GM23248 (cell line): ENCODE results near the gene DAPK1. TPM values are rescaled to one million over a fixed set of nuclear protein-coding genes. Genes with fewer than 3 reads are reported as not detected.

ENCODE experiments used
- DNase-seq: peaks from one replicate; pipeline ENCODE4 v3.0.0-alpha.2; 2015
- H2AFZ ChIP-seq: fragments of 200-600 bp; sonication (generic); 2 replicates; pipeline ENCODE4 v1.6.1; 2016; ENCODE audit warnings: antibody characterized with exemption
- H3F3A ChIP-seq: fragments of 200-600 bp; sonication (generic); 2 replicates; pipeline ENCODE4 v1.6.1; 2016; ENCODE audit warnings: mild to moderate bottlenecking, antibody characterized with exemption, mixed run types; ENCODE audit not compliant: insufficient read depth
- H3K27ac ChIP-seq: fragments of 200-600 bp; sonication (generic); 2 replicates; pipeline ENCODE4 v1.5.1; 2016; ENCODE audit warnings: mild to moderate bottlenecking
- H3K27me3 ChIP-seq: fragments of 200-600 bp; sonication (generic); replicated peaks from 2 replicates; pipeline ENCODE4 v1.6.1; 2016; ENCODE audit warnings: mild to moderate bottlenecking; ENCODE audit not compliant: insufficient read depth
- H3K36me3 ChIP-seq: fragments of 200-600 bp; sonication (generic); 2 replicates; pipeline ENCODE4 v1.6.1; 2016; ENCODE audit warnings: low read depth, mild to moderate bottlenecking
- H3K4me1 ChIP-seq: fragments of 200-600 bp; sonication (generic); 2 replicates; pipeline ENCODE4 v1.6.1; 2016; ENCODE audit warnings: mild to moderate bottlenecking; ENCODE audit not compliant: insufficient read depth
- H3K4me2 ChIP-seq: fragments of 200-600 bp; sonication (generic); one replicate; pipeline ENCODE4 v1.6.1; 2016; ENCODE audit warnings: mild to moderate bottlenecking; ENCODE audit not compliant: unreplicated experiment
- H3K4me3 ChIP-seq: fragments of 200-600 bp; sonication (generic); 2 replicates; pipeline ENCODE4 v1.5.1; 2016; ENCODE audit warnings: mild to moderate bottlenecking
- H3K79me2 ChIP-seq: fragments of 200-600 bp; sonication (generic); 2 replicates; pipeline ENCODE4 v1.6.1; 2016; ENCODE audit warnings: mild to moderate bottlenecking; ENCODE audit not compliant: insufficient read depth
- H3K9ac ChIP-seq: fragments of 200-600 bp; sonication (generic); 2 replicates; pipeline ENCODE4 v1.6.1; 2016; ENCODE audit warnings: mild to moderate bottlenecking
- H3K9me2 ChIP-seq: fragments of 200-600 bp; sonication (generic); 2 replicates; pipeline ENCODE4 v1.6.1; 2016; ENCODE audit warnings: mixed run types, mild to moderate bottlenecking, moderate library complexity; ENCODE audit not compliant: insufficient read depth
- H3K9me3 ChIP-seq: fragments of 200-600 bp; sonication (generic); one replicate; pipeline ENCODE4 v1.6.1; 2017; ENCODE audit warnings: low read depth
- H4K20me1 ChIP-seq: fragments of 200-600 bp; sonication (generic); 2 replicates; pipeline ENCODE4 v1.6.0; 2016; ENCODE audit not compliant: insufficient read depth
- EZH2 ChIP-seq: fragments of 200-600 bp; sonication (generic); IDR thresholded peaks from 2 replicates; pipeline ENCODE4 v1.6.1; 2018; ENCODE audit warnings: antibody characterized with exemption, mild to moderate bottlenecking; ENCODE audit not compliant: insufficient read depth, poor library complexity, severe bottlenecking
- EZH2phosphoT487 ChIP-seq: fragments of 200-600 bp; sonication (generic); IDR thresholded peaks from 2 replicates; pipeline ENCODE4 v1.6.1; 2018; ENCODE audit warnings: antibody characterized with exemption, moderate library complexity, mild to moderate bottlenecking, low read depth; ENCODE audit not compliant: insufficient read depth
- WGBS, 2 experiments: methylation state at CpG; one replicate each; pipeline ENCODE4 v1.1.6; 2015 to 2017; ENCODE audit warnings: low lambda C conversion rate in 2 of 2, low coverage in 1 of 2; ENCODE audit errors: missing lambda C conversion rate in 2 of 2; 5-methylcytosine and 5-hydroxymethylcytosine counted together
- in situ Hi-C: fragments of 300-500 bp; cut with MboI; formaldehyde crosslinking; loops from 2 replicates; pipeline ENCODE4 v1.15.0; 2020
- polyA plus RNA-seq: library from polyadenylated mRNA; unstranded; fragments of >200 nt; fragmentation: Nextera tagmentation; extraction: Ambion mirVana; gene quantifications from 2 replicates; pipeline ENCODE4 v1.2.1, GENCODE V29; 2016
- total RNA-seq: library from RNA; depleted of rRNA; stranded (reverse); fragments of >200 nt; shearing (Covaris generic); gene quantifications from 2 replicates; pipeline ENCODE4 v1.2.3, GENCODE V29; 2014

Gene DAPK1
- total and polyA plus RNA-seq, 2 experiments from 2014 or later = 1.6 to 1.9 TPM

DNA sequence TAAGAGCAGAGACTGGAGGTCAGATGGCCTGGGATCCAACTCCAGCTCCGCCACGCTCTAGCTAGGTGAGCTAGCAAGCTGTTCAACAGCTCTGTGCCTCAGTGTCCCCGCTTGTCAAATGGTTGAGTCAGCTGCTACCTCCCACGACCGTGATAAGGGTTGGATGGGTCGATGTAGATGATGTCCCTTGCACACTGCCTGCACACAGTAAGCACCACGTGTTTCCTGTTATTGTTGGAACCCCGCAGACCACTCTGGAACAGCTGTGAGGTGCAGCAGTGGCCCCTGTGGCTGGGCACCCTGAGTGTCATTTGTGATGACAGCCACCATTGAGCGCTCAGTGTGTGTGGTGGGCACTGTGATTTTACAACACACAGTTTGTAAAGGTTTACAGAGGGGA lies 174.3 kb downstream of the DAPK1 start:
- H3K9me3 ChIP-seq = no peaks in the 10 kb centered on the region
- in situ Hi-C loops = loop anchor here (10.0 kb wide), 2 partner anchors 143 to 373 kb away; no protein-coding TSS in a partner anchor
- no peak overlapping the region for H3K27ac ChIP-seq
- no peaks in the 10 kb centered on the region for H3K4me1 ChIP-seq
- no peaks in the 10 kb centered on the region for H4K20me1 ChIP-seq
- no peaks in the 10 kb centered on the region for H3K9me2 ChIP-seq
- no peak for DNase-seq
- H3K4me2 ChIP-seq = no peak overlapping the region
- TF ChIP-seq EZH2phosphoT487 = no peak
- no peak for TF ChIP-seq EZH2
- H3K27me3 ChIP-seq = 0 out of 2 replicates have a peak, but pooled peaks cover 3% of the 10 kb centered on the region
- H3K4me3 ChIP-seq = no peak overlapping the region
- no peak overlapping the region for H3K9ac ChIP-seq
- H2AFZ ChIP-seq = no peak overlapping the region
- H3K36me3 ChIP-seq = no peaks in the 10 kb centered on the region
- H3F3A ChIP-seq = no peaks in the 10 kb centered on the region
- WGBS, 2 experiments = 55 to 73% methylated on average over 9 of the region's 9 CpGs
- H3K79me2 ChIP-seq = no peaks in the 10 kb centered on the region

DNA sequence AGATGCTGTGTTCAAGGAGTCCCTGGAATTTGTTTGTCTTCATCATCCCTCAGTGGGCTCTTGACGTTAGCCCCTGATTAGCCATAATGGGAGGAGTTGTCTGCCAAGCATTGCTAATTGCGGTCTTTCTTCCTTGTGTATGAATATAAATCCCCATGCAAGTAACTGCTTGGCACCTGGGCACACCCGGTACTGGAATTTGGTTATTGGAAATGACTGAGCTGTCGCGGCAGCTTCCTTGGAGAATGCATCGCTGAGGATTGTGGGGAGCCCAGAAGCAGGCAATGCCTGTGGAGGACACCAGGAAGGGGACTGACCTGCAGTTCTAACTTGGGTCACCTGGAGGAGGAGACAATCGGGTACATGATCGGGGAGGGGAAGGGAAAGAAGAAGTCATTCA lies 174.9 kb downstream of the DAPK1 start:
- no peak overlapping the region for H3K4me3 ChIP-seq
- no peaks in the 10 kb centered on the region for H3K4me1 ChIP-seq
- TF ChIP-seq EZH2phosphoT487 = no peak
- no peak for TF ChIP-seq EZH2
- H3K36me3 ChIP-seq = no peaks in the 10 kb centered on the region
- H3K9me2 ChIP-seq = no peaks in the 10 kb centered on the region
- 81 to 89% methylated on average over 8 of the region's 8 CpGs for WGBS, 2 experiments
- H3K9me3 ChIP-seq = no peaks in the 10 kb centered on the region
- H3K27me3 ChIP-seq = 0 out of 2 replicates have a peak, but pooled peaks cover 3% of the 10 kb centered on the region
- no peaks in the 10 kb centered on the region for H3F3A ChIP-seq
- no peak overlapping the region for H3K9ac ChIP-seq
- H4K20me1 ChIP-seq = no peaks in the 10 kb centered on the region
- H3K27ac ChIP-seq = no peak overlapping the region
- no peak overlapping the region for H3K4me2 ChIP-seq
- in situ Hi-C loops = loop anchor here (10.0 kb wide), 2 partner anchors 142 to 372 kb away; no protein-coding TSS in a partner anchor
- no peak overlapping the region for H2AFZ ChIP-seq
- H3K79me2 ChIP-seq = no peaks in the 10 kb centered on the region
- DNase-seq = no peak

DNA sequence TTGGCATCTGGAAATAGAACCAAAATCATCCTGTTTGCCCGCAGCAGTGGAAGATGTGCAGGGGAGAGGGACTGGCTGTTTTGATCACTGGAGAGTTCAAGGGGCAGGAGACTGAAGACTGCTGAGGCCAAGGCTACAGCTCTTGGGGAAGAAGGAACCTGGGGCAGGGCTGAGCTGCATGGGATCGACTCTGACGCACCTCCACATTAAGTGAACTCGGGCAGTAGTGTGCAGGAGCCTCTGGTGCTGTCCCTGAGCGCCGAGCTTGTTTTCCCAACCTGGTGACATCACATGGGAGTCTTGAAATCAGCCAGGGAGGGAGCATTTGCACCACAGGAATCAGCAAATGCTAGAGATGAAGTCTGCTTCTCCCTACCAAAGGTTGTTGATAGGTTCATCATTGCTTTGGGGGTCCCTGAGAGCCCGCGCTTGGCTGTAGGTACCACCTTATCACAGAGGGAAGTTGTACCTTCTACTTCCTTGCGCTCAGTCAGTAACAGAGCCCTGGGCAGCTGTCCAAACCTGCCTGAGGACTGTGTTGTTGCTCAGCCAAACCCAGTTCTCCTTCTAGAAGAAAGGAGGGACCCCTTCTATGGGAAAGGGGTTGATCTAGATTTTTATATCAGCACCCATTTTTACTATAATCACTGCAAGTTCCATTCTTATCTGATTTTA lies 175.9 kb downstream of the DAPK1 start:
- H2AFZ ChIP-seq = no peak overlapping the region
- 69 to 73% methylated on average over 9 of the region's 9 CpGs for WGBS, 2 experiments
- no peaks in the 10 kb centered on the region for H3K9me2 ChIP-seq

GRCh38 chr9:87674565-87675299 lies 177.1 kb downstream of the DAPK1 start:
- 78 to 79% methylated on average over 6 of the region's 6 CpGs for WGBS, 2 experiments
- in situ Hi-C loops = loop anchor here (10.0 kb wide), 2 partner anchors 140 to 370 kb away; no protein-coding TSS in a partner anchor
- H3F3A ChIP-seq = no peaks in the 10 kb centered on the region
- H3K4me2 ChIP-seq = no peak overlapping the region
- no peaks in the 10 kb centered on the region for H3K9me3 ChIP-seq
- no peak for DNase-seq
- no peaks in the 10 kb centered on the region for H3K79me2 ChIP-seq
- TF ChIP-seq EZH2 (no peak), EZH2phosphoT487 (no peak)
- no peak overlapping the region for H2AFZ ChIP-seq
- no peaks in the 10 kb centered on the region for H3K36me3 ChIP-seq
- no peaks in the 10 kb centered on the region for H3K4me1 ChIP-seq
- no peak overlapping the region for H3K4me3 ChIP-seq
- no peaks in the 10 kb centered on the region for H3K9me2 ChIP-seq
- H4K20me1 ChIP-seq = no peaks in the 10 kb centered on the region
- no peak overlapping the region for H3K27ac ChIP-seq
- 0 out of 2 replicates have a peak, but pooled peaks cover 3% of the 10 kb centered on the region for H3K27me3 ChIP-seq
- H3K9ac ChIP-seq = no peak overlapping the region

More for the DNA sequence above, 175.9 kb downstream of the DAPK1 start:
- Histone ChIP-seq H3K27ac (no peak overlapping the region), H3K79me2 (no peaks in the 10 kb centered on the region), H3K9ac (no peak overlapping the region), H3K9me3 (no peaks in the 10 kb centered on the region), H3F3A (no peaks in the 10 kb centered on the region), H3K4me1 (no peaks in the 10 kb centered on the region), H3K4me2 (no peak overlapping the region), H3K36me3 (no peaks in the 10 kb centered on the region), H3K4me3 (no peak overlapping the region), H4K20me1 (no peaks in the 10 kb centered on the region), H3K27me3 (0 out of 2 replicates have a peak, but pooled peaks cover 3% of the 10 kb centered on the region)
- in situ Hi-C loops = loop anchor here (10.0 kb wide), 2 partner anchors 141 to 371 kb away; no protein-coding TSS in a partner anchor
- no peak for DNase-seq
- no peak for TF ChIP-seq EZH2
- TF ChIP-seq EZH2phosphoT487 = no peak
